Thoracic aorta (tissue), 2 donors: ENCODE results near the gene MLLT11. TPM values are rescaled to one million over a fixed set of nuclear protein-coding genes. Genes with fewer than 3 reads are reported as not detected.

Experiments used
- ATAC-seq: fragments of 150-250 bp; one replicate; pipeline ENCODE4 v1.8.0; 2017; ENCODE audit warnings: low read depth; ENCODE audit not compliant: insufficient number of reproducible peaks, low FRiP score
- DNase-seq: peaks from one replicate; pipeline ENCODE4 v3.0.0-alpha.2; 2020; ENCODE audit warnings: low spot score
- H3K27ac ChIP-seq, 2 donors: fragments of 200-600 bp; sonication (generic); 1 replicate in 1 of 2; 2 replicates in 1 of 2; pipeline ENCODE4 v1.5.1; 2016; ENCODE audit warnings: mild to moderate bottlenecking in 2 of 2, moderate library complexity in 2 of 2
- H3K27me3 ChIP-seq: fragments of 200-600 bp; sonication (generic); replicated peaks from 2 replicates; pipeline ENCODE4 v1.6.0; 2016; ENCODE audit warnings: mild to moderate bottlenecking; ENCODE audit not compliant: insufficient read depth
- H3K36me3 ChIP-seq: fragments of 200-600 bp; sonication (generic); one replicate; pipeline ENCODE4 v1.5.1; 2016
- H3K4me1 ChIP-seq, 2 donors: fragments of 200-600 bp; sonication (generic); 1 replicate in 1 of 2; 2 replicates in 1 of 2; pipeline versions ENCODE4 v1.5.1 to v1.6.0; 2016; ENCODE audit warnings: low read depth in 2 of 2, mild to moderate bottlenecking in 1 of 2; ENCODE audit not compliant: control insufficient read depth in 1 of 2
- H3K4me3 ChIP-seq: fragments of 200-600 bp; sonication (generic); 2 replicates; pipeline ENCODE4 v1.5.1; 2016; ENCODE audit warnings: mild to moderate bottlenecking
- H3K9me3 ChIP-seq: fragments of 200-600 bp; sonication (generic); 2 replicates; pipeline ENCODE4 v1.5.1; 2016
- CTCF ChIP-seq: fragments of 200-600 bp; sonication (generic); IDR thresholded peaks from one replicate; pipeline ENCODE4 v1.5.1; 2019; ENCODE audit warnings: antibody characterized with exemption
- total RNA-seq, 2 donors: library from RNA; depleted of rRNA; stranded (reverse); fragments of >200 nt; gene quantifications; one replicate each; pipeline versions ENCODE4 v1.1.0 to v1.2.3, GENCODE V29; 2016

The MLLT11 gene
- total RNA-seq, 2 donors from 2014 or later: 1.2 to 3.1 TPM

GRCh38 chr1:151104630-151105029, 44.4 kb downstream of the MLLT11 start:
- Histone ChIP-seq H3K4me3 (no peak overlapping the region), H3K4me1 (no peaks in the 10 kb centered on the region), H3K27me3 (no peaks in the 10 kb centered on the region), H3K36me3 (peaks cover 10% of the 10 kb centered on the region), H3K9me3 (no peaks in the 10 kb centered on the region), H3K27ac (no peak overlapping the region)
- no peak for TF ChIP-seq CTCF
- ATAC-seq (no peak), DNase-seq (no peak)

- DNase-seq (no peak), ATAC-seq (no peak)
- no peak overlapping the region for H3K27ac ChIP-seq
- H3K36me3 ChIP-seq: peaks cover 10% of the 10 kb centered on the region
- no peaks in the 10 kb centered on the region for H3K9me3 ChIP-seq
- TF ChIP-seq CTCF: no peak
- H3K27me3 ChIP-seq: no peaks in the 10 kb centered on the region
- H3K4me3 ChIP-seq: no peak overlapping the region
- H3K4me1 ChIP-seq: no peaks in the 10 kb centered on the region
Measured at GRCh38 chr1:151106894-151107293, 46.7 kb downstream of the MLLT11 start.

- no peak overlapping the region for H3K27ac ChIP-seq
- DNase-seq: no peak
- no peak for TF ChIP-seq CTCF
- H3K4me1 ChIP-seq: no peaks in the 10 kb centered on the region
- H3K9me3 ChIP-seq: no peaks in the 10 kb centered on the region
- no peaks in the 10 kb centered on the region for H3K27me3 ChIP-seq
- H3K36me3 ChIP-seq: peaks cover 10% of the 10 kb centered on the region
- no peak for ATAC-seq
- H3K4me3 ChIP-seq: no peak overlapping the region
Measured at GRCh38 chr1:151108331-151108730, 48.1 kb downstream of the MLLT11 start.

- DNase-seq (no peak), ATAC-seq (no peak)
- Histone ChIP-seq H3K9me3 (no peaks in the 10 kb centered on the region), H3K27me3 (no peaks in the 10 kb centered on the region), H3K36me3 (peaks cover 11% of the 10 kb centered on the region), H3K27ac (no peak overlapping the region), H3K4me1 (no peaks in the 10 kb centered on the region), H3K4me3 (no peak overlapping the region)
- no peak for TF ChIP-seq CTCF
Measured at GRCh38 chr1:151113877-151114276, 53.7 kb downstream of the MLLT11 start.

Other genes with a start within 250 kb of the MLLT11 start
- 10 to 100 TPM; 60.9 to 73.2 TPM for gene ARNT, start 183.8 kb upstream of the MLLT11 start, total RNA-seq
- not detected for gene CTXND2, start 173.3 kb upstream of the MLLT11 start, total RNA-seq
- gene SETDB1, start 134.0 kb upstream of the MLLT11 start, total RNA-seq: 10 to 100 TPM; 38.9 to 42.7 TPM
- 100 to 1,000 TPM; 102 to 122 TPM for gene CERS2, start 85.6 kb upstream of the MLLT11 start, total RNA-seq
- gene ANXA9, start 78.1 kb upstream of the MLLT11 start, total RNA-seq: not detected
- 10 to 100 TPM; 16.9 to 28.3 TPM for gene MINDY1, start 53.5 kb upstream of the MLLT11 start, total RNA-seq
- gene PRUNE1, start 51.9 kb upstream of the MLLT11 start, total RNA-seq: 10 to 100 TPM; 16.5 to 21.3 TPM
- 1 to 10 TPM in 1 of 2 donors, under 1 TPM in 1; 0.14 to 2.6 TPM for gene BNIPL, start 23.8 kb upstream of the MLLT11 start, total RNA-seq
- 1 to 10 TPM; 5.0 to 5.3 TPM for gene C1orf56, start 12.6 kb upstream of the MLLT11 start, total RNA-seq
- 100 to 1,000 TPM in 1 of 2 donors, 10 to 100 TPM in 1; 66.2 to 134 TPM for gene CDC42SE1, start 775 bp upstream of the MLLT11 start, total RNA-seq
- gene GABPB2, start 10.4 kb downstream of the MLLT11 start, total RNA-seq: 10 to 100 TPM; 24.6 to 33.0 TPM
- 1 to 10 TPM; 6.3 to 6.8 TPM for gene SEMA6C, start 86.2 kb downstream of the MLLT11 start, total RNA-seq
- gene TNFAIP8L2, start 96.3 kb downstream of the MLLT11 start, total RNA-seq: 10 to 100 TPM in 1 of 2 donors, 1 to 10 TPM in 1; 3.9 to 14.1 TPM
- 1 to 10 TPM; 5.6 to 8.7 TPM for gene LYSMD1, start 105.5 kb downstream of the MLLT11 start, total RNA-seq
- gene SCNM1, start 105.7 kb downstream of the MLLT11 start, total RNA-seq: 10 to 100 TPM; 19.1 to 27.7 TPM
- not detected for gene TMOD4, start 115.6 kb downstream of the MLLT11 start, total RNA-seq
- 10 to 100 TPM; 32.5 to 39.7 TPM for gene VPS72, start 129.8 kb downstream of the MLLT11 start, total RNA-seq
- 10 to 100 TPM; 49.7 to 97.6 TPM for gene PIP5K1A, start 138.2 kb downstream of the MLLT11 start, total RNA-seq
- gene PSMD4, start 194.3 kb downstream of the MLLT11 start, total RNA-seq: 10 to 100 TPM; 79.1 to 87.6 TPM
- 10 to 100 TPM; 22.7 to 32.2 TPM for gene ZNF687, start 221.9 kb downstream of the MLLT11 start, total RNA-seq